Fibroblast of gingiva (primary cell): Measurements from ENCODE around the gene OTOA.
"Not testable (repeated sequence)": the region's sequence is repeated elsewhere in the genome, so short reads cannot be mapped to it uniquely, and the experiment has no call there.

Source experiments
- DNase-seq: peaks from one replicate; pipeline ENCODE4 v3.0.0-alpha.2; 2011; ENCODE audit warnings: low read depth

Gene OTOA

DNA sequence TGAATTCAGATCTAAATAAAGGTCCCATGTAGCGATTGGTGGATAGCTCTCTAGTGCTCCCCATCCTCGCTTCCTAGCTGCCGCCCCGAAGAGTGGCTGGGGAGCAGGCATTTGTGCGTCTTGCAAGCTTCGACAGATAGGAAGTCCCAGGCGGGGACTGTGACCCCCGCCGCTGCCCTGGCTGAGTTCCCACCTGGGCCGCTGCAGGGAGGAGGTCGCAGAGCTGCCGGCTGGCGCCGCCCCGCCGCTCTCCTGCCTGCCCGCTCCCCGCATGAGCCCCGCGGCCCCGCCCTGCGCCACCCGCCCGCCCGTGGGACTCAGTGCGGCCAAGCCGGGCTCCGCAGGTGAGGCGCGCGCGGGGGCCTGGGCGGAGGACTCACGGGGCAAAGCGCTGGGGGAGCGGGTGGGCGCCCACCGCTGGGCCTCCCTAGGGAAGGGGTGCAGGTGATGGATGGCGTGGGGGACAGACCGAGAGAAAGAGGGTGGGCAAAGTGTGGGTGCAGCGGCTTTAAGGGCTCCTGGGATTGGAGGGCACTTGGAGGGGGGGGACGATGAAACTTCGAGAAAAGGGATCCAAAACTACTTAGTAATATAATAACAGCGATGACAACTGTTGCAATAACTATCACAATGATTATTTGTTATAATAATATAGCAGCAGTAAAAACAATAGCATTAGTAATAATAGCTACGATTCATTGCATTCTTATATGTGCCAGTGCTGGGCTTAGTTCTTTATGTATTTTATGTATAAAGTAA lies at the start of gene OTOA:
Gene OTOA (plus strand): TSS at position 80 of the 759 bp plus-strand sequence. CDS start 14,547 bp downstream, outside the sequence.
- no peak for DNase-seq

- no peak for DNase-seq
Measured at GRCh38 chr16:21614896-21615295, 48.9 kb upstream of the OTOA start.

DNA sequence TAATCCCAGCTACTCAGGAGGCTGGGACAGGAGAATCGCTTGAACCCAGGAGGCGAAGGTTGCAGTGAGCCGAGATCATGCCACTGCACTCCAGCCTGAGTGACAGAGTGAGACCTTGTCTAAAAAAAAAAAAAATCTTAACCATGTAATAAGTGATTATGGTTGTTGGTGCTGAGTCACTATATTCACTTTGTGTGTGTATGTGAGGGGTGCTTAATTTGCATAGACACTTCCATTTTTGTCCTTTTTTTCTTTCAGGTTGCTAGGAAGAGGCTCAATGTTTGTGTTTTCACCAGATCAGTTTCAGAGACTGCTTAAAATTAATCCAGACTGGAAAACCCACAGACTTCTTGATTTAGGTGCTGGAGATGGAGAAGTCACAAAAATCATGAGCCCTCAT lies 46.2 kb upstream of the OTOA start:
- no peak for DNase-seq

DNA sequence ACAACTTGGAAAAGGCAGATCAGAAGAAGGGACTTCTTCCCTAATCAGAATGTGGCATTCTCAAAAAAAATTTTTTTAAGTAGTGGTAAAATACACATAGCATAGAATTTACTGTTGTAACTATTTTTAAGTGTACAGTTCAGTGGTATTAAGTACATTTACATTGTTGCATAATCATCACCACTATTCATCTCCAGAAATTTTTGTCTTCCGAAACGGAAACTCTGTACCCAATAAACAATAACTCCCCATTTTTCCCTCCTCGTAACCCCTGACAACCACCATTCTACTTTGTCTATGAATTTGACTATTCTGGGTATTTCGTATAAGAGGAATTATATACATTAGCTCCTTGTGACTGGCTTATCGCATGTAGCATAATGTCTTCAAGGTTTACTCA lies 45.5 kb upstream of the OTOA start:
- no peak for DNase-seq

DNA sequence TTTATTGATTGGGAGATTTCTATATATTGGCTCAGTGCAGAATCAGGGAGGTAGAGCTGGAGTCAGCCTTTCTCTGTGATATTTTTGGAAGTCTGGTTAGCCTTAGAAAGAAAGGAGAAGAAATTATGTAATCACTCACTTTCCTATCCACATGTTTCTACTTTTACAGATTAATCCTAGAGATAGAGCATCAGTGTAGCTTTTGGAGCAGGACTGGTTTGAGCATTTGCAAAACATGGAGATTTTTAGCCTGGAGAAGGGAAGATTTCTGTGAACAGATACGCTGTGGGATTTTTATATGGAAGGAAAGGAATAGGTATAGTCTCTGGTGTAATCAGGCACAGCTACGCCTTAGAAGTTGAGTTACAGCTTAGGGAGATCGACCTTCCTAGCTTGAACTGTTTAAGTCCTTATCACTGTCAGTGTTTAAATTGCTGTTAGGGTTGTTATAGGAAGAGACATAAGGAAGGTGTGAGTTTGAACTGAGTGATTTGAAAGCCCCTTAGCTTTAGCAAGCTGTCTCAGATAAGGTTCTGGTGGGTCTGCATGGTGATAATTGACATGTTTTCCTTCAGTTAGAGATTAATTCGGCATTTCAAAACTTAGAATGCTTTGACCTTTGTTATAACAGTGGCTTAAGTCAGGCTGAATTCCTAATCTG lies 43.9 kb upstream of the OTOA start:
- DNase-seq = no peak

GRCh38 chr16:21620592-21620991 lies 43.2 kb upstream of the OTOA start:
- no peak for DNase-seq

- DNase-seq = no peak
Measured at GRCh38 chr16:21622545-21622944, 41.2 kb upstream of the OTOA start.

DNA sequence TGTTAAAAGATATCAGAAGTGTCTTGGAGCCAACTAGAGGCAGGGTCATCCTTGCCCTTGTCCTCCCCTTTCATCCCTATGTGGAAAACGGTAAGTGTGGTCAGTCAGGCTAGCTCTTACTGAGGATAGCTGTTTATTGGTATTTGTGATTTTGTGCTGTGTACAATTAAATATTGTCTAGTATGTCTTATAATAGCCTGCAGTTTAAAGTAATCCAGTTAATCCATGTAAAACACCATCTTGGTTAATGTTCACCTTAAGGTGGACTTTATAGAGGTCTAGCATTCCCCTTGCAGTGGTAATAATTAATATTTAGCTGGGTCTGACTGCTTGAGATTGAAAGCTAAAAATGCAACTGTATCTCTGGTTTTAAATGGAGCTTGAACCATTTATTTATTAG lies 38.7 kb upstream of the OTOA start:
- DNase-seq = no peak

- peak; percentile 92 for DNase-seq
Measured at GRCh38 chr16:21626659-21627277, 37.0 kb upstream of the OTOA start.

- no peak for DNase-seq
Measured at GRCh38 chr16:21628121-21628726, 35.5 kb upstream of the OTOA start.

DNA sequence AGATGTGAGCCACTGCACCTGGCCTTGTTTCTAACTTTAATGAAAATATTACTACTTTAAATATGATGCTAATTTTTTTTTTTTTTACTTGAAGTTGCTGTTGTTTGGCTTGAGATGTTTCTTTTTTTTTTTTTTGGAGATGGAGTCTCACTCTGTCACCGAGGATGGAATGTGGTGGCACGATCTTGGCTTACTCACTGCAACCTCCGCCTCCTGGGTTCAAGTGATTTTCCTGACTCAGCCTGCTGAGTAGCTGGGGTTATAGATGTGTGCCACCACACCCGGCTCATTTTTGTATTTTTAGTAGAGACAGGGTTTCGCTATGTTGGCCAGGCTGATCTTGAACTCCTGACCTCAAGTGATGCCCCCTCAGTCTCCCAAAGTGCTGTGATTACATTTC lies 35.0 kb upstream of the OTOA start:
- peak; percentile 35 for DNase-seq

GRCh38 chr16:21629616-21630539 lies 33.9 kb upstream of the OTOA start:
- DNase-seq = not testable (repeated sequence)

GRCh38 chr16:21630866-21631265 lies 32.9 kb upstream of the OTOA start:
- not testable (repeated sequence) for DNase-seq

GRCh38 chr16:21631376-21631775 lies 32.4 kb upstream of the OTOA start:
- not testable (repeated sequence) for DNase-seq

GRCh38 chr16:21631951-21632575 lies 31.7 kb upstream of the OTOA start:
- DNase-seq = not testable (repeated sequence)

GRCh38 chr16:21634216-21634615 lies 29.6 kb upstream of the OTOA start:
- DNase-seq = no peak

DNA sequence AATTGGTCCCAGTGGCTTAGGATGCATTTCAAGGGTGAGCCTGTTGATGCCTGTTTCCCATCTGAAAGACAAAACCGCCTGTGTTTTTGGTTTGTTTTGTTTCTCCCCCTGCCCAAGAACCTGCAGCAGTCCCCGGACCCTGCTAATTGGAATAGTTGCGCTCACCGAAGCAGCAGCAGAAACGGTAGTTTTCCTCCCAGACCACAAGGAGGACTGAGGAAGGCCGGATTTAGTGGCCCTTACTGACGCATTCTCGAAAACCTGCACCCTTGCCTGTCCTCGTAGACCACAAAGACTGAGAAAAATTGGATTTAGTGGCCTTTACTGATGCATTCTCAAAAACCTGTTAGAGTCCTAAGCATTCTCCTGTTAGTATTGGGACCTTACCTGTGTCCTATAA lies 28.1 kb upstream of the OTOA start:
- DNase-seq = not testable (repeated sequence)

- DNase-seq = no peak
Measured at GRCh38 chr16:21637032-21637968, 26.5 kb upstream of the OTOA start.

DNA sequence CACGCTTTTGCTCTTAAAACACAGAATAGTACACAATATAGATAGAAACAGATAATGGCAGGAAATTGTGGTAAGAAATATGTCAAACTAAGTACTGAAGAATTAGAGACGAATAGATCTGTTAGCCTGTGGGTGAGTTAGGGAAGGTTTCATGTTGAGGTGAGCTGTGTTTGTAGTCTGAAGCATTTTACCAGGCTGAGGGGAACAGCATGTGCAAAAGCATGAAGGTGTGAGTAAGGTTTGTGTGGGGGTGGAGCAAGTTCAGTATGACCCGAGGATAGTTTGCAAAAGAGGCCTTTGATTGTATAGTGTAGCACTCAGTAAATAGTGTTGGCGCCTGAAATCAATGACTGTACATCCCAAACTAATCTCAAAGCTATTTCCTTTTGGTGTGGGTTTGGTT lies 25.2 kb upstream of the OTOA start:
- peak; percentile 12 for DNase-seq

DNA sequence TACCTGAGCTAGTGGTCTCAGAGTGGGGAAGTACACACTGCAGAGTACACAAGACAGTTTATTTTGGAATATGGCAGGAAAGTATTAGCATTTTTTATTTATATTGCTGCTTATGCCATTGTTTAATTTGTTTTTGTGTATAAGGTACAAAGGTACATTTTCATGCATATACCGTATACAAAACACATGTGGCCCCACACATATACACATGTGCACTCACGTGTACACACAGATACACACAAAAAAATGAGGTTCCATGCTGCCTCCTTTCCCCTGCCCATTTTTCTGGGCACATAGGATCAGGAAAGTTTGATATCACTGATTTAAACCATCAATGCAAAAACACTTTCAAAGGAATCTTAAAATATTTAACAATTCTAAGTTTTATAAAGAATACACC lies 24.3 kb upstream of the OTOA start:
- no peak for DNase-seq
